ENCODE measurements around the gene DCDC2. TPM values are rescaled to one million over a fixed set of nuclear protein-coding genes. Genes with fewer than 3 reads are reported as not detected.
A peak's percentile ranks its signal among the peaks of the same experiment; 100 is the strongest.
"Not testable (repeated sequence)": the region's sequence is repeated elsewhere in the genome, so short reads cannot be mapped to it uniquely, and the experiment has no call there.

DCDC2 gene
- total RNA-seq, result 15.2 TPM

DNA sequence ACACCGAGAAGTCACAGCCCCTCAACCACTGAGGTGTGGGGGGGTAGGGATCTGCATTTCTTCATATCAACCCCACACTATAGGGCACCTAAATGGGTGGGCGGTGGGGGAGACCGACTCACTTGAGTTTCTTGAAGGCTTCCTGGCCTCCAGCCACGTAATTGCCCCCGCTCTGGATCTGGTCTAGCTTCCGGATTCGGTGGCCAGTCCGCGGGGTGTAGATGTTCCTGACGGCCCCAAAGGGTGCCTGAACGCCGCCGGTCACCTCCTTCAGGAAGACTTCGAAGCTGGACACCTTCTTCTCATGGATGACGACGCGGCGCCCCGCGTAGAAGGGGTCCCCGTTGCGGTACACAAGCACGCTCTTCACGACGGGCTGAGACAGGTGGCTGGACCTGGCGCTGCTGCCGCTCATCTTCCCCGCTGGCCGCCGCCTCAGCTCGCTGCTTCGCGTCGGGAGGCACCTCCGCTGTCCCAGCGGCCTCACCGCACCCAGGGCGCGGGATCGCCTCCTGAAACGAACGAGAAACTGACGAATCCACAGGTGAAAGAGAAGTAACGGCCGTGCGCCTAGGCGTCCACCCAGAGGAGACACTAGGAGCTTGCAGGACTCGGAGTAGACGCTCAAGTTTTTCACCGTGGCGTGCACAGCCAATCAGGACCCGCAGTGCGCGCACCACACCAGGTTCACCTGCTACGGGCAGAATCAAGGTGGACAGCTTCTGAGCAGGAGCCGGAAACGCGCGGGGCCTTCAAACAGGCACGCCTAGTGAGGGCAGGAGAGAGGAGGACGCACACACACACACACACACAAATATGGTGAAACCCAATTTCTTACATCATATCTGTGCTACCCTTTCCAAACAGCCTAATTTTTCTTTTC lies at the start of gene DCDC2:
DCDC2 (minus strand) TSS at position 724 of the 883 bp plus-strand sequence; CDS start at position 415, 309 bp downstream.
- peak; percentile 84 for DNase-seq (ENCODE audit: low spot score)

DNA sequence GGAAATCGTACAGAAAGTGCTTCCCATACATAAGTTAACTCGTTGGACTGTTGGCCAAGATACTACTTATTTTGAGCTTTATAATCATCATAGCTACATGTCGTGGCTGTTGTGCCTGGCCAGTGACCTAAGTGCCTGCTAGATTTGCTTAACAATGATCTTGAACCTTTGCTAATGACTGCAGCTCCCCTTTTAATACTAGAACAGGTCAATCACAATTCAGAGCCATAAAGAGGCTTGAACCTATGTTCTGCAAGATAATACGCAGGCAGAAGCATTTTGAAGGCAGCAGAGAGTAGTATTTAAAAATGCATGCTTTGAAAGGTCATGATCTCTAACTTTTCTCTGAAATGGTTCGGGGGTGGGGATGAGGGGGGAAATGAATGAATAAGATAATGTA lies 47.4 kb upstream of the DCDC2 start:
- DNase-seq (ENCODE audit: low spot score), result no peak

DNA sequence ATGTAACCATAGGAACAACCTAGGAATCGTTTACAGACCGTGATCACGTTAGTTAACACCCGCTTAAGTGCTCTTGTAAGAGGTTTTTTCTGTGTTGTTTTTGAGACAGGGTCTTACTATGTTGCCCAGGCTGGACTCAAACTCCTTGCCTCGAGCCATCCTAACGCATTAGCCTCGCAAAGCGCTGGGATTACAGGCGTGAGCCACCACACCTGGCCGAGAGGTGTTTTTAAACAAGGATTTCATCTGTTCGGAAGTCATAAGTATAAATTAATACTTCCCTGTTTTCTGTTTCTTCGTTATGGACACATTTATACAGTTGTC lies 45.6 kb upstream of the DCDC2 start:
- DNase-seq (ENCODE audit: low spot score), result no peak

DNA sequence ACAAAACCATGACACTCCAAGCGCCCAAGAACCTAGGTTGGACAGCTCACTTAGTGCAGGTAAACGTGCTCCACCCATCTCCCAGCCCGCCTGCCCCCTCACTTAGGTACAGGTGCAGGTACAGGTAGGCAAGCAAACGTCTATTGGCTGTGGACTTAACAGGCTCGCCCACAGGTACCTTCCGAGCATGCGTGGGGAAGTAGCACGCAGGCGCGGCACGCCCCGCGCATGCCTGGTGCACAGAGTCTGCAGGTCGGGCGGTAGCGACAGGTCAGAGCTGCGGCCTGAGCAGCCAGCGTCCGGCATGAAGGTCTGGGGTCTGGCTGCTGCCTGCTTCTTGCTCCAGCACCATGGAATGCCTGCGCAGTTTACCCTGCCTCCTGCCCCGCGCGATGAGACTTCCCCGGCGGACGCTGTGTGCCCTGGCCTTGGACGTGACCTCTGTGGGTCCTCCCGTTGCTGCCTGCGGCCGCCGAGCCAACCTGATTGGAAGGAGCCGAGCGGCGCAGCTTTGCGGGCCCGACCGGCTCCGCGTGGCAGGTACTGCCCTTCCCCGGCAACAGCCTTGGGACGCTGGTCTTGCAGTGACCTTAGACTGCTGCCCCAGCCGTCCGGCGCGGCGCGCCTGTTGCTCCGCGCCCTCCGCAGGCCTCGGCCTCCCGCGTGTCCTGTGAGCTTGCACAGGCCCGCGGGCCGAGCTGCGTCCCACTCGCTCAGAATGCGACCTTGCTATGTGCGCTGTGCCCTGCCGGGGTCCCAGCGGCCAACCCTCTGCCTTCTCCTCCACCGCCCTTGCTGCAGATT lies 45.0 kb upstream of the DCDC2 start, which contains the start of gene MRS2:
MRS2 (plus strand) TSS at position 240 of the 804 bp plus-strand sequence; CDS start at position 351, 111 bp downstream.
- DNase-seq (ENCODE audit: low spot score), result peak; percentile 88

DNA sequence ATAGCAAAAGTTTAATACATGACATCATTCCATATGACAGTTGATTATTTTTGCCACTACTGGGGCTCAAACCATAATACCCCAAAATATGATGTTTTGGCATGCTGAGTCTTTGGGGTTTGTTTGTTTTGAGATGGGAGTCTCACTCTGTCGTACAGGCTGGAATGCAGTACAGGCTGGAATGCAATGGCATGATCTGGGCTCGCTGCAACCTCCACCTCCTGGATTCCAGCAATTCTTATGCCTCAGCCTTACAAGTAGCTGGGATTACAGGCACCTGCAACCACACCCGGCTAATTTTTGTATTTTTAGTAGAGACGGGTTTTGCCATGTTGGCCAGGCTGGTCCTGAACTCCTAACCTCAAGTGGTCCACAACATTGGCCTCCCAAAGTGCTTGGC lies 43.6 kb upstream of the DCDC2 start:
- DNase-seq (ENCODE audit: low spot score), result no peak

DNA sequence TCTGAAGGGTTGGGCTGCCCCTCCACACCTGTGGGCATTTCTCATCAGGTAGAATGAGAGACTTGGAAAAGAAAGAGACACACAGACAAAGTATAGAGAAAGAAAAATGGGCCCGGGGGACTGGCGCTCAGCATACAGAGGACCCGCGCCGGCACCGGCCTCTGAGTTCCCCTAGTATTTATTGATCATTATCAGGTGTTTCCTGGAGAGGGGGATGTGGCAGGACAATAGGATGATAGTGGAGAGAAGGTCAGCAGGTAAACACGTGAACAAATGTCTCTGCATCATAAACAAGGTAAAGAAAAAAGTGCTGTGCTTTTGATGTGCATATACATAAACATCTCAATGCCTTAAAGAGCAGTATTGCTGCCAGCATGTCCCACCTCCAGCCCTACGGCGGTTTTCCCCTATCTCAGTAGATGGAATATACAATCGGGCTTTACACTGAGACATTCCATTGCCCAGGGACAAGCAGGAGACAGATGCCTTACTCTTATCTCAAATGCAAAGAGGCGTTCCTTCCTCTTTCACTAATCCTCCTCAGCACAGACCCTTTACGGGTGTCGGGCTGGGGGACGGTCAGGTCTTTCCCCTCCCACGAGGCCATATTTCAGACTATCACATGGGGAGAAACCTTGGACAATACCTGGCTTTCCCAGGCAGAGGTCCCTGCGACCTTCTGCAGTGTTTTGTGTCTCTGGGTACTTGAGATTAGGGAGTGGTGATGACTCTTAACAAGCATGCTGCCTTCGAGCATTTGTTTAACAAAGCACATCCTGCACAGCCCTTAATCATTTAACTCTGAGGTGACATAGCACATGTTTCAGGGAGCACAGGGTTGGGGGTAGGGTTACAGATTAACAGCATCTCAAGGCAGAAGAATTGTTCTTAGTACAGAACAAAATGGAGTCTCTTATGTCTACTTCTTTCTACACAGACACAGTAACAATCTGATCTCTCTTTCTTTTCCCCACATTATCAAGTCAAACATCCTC lies 42.5 kb upstream of the DCDC2 start:
- not testable (repeated sequence) for DNase-seq (ENCODE audit: low spot score)

DNA sequence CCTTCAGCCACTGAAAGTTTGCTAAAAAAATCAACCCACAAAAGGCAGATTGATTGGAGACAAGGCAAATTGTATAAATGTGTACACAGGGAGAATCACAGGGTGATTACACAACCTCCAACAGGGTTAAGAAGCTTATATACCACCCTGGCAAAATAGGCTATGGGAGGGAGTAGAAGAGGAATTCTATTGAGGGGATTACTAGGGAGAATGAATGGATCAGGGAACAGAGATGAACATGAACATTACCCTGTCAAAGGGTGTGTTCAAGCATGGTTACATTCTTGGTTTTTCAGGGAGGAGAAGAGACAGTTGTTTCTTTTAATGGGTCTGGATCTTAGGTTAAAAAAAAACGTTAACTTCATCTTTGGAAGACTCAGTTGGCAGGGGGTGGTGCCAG lies 39.8 kb upstream of the DCDC2 start:
- DNase-seq (ENCODE audit: low spot score), result no peak

DNA sequence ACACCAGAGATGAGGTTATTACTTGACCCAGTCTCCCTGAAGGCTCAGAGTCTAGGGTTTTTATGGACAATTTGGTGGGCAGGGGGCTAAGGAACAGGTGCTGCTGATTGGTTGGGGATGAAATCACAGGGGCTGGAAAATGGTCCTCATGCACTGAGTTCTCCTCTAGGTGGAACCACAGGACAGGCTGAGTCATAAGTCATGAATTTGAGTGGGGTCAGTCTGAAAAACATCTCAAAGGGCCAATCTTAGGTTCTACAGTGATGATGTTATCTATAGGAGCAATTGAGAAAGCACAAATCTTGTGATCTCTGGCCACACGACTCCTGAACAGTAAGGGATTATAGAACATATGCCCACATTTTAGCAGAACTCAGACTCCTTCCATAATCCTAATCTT lies 39.0 kb upstream of the DCDC2 start:
- DNase-seq (ENCODE audit: low spot score), result no peak

DNA sequence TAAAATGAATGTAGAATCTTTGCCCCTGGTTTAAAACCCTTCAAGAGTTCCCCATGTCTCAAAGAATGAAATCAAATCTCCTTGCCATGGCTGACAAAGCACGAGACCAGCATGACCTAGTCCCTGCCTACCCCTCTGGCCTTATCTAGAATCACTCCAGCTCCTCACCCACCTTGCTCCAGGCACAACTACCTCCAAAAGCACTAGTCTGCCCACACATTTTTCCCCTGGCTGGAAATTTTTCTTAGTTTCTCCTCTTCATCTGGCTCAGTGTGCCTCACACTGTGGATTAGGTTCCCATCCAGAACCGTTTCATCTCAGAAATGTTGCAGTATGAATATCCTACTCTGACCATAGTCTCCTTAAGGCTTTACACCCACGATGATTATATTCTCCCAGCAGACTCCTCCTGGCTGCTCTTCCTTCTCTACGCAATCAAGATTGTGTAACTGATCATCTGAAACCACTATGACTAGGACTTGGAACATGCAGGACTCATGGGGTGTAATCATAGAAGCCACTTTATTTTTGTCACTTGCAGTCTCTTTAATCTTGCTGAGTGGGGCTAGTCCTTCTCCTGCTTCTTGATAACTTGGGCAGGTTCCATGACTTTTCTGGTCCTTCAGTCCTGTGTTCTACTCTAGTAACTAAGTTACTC lies 37.0 kb upstream of the DCDC2 start:
- DNase-seq (ENCODE audit: low spot score), result no peak

DNA sequence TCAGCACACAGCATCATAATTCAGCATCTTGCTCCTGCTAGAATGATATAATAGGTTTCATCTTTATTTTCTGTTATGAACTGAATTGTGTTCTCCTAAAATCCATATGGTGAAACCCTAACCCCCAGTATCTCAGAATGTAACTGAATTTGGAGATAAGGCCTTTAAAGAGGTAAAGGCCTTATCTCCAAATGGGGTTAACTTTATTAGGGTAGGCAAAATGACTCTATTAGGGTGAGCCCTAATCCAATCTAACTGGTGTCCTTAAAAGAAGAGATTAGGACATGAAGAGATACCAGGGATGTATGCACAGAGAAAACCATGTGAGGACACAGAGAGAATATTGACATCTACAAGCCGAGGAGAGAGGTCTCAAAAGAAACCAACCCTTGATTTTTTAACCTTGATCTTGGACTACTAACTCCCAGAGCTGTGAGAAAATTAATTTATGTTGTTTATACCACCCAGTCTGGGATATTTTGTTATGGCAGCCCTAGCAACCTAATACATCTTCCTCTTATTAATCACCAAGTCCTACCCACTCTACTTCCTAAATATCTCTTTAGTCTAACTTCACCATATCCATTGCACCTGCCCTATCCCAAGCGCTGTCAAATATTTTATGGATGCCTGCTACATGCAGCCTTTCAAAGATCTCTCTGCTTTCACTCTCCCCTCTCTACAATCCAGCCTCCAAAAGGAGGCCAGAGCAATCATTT lies 36.4 kb upstream of the DCDC2 start:
- DNase-seq (ENCODE audit: low spot score), result no peak

DNA sequence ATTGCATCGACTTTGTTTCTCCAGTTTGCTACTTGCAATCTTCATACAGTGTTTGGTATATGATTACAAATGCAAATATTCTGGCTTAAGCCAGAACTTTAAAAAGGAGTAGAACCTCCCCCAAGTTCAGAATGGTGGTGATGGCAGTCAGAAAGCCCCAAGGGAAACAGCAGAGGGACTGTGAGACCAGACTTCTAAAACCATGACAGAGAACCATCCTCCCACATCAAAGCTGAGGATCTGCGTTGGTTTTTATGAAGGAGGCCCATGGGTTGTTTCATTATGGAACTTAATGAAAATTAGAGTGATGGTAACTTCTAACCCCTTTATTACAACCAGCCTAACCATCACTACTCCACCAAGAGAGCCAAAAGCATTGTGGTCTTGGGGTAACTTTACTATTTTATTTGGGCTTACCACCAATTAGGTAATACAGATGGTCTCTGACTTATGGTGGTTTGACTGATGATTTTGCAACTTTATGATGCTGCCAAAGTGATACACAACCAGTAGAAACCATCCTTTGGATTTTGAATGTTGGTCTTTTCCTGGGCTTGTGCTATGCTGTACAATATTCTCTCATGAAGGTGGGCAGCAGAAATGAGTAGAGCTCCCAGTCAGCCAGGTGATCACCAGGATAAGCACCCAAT lies 34.0 kb upstream of the DCDC2 start:
- no peak for DNase-seq (ENCODE audit: low spot score)

DNA sequence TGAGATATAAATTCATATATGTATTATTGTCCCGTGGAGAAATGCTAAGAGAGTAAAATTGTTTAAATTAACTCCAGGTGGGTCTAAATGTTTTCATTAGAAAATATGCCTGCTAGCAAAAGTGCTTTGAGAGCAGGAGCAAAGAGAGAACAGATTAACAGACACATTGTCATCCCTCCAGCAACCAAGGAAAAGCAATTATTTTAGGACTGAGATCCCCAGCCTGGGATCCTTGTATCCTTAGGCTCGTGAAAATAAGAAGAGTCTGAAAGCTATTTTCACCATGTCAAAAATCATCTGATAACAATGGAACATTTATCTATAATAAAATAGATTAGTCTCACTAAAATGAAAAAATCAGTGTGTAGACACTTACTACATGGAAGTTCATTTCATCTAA lies 33.3 kb upstream of the DCDC2 start:
- no peak for DNase-seq (ENCODE audit: low spot score)

DNA sequence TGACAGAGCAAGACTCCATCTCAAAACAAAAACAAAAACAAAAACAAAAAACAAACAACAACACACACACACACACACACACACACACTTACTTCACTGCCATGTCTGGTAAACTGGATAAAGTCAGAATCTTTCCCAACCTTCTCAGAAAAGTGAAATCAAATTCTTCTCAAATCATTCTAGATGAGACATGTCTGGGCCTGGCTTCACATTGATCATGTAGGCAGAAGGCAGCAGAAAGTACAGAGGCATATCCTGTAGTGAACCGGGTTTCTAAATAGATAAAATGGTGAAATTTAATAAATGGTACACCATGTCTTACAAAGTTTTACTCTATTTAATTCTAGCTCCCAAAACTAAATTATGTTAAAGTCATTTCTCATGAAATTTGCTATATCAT lies 30.0 kb upstream of the DCDC2 start:
- DNase-seq (ENCODE audit: low spot score), result no peak

DNA sequence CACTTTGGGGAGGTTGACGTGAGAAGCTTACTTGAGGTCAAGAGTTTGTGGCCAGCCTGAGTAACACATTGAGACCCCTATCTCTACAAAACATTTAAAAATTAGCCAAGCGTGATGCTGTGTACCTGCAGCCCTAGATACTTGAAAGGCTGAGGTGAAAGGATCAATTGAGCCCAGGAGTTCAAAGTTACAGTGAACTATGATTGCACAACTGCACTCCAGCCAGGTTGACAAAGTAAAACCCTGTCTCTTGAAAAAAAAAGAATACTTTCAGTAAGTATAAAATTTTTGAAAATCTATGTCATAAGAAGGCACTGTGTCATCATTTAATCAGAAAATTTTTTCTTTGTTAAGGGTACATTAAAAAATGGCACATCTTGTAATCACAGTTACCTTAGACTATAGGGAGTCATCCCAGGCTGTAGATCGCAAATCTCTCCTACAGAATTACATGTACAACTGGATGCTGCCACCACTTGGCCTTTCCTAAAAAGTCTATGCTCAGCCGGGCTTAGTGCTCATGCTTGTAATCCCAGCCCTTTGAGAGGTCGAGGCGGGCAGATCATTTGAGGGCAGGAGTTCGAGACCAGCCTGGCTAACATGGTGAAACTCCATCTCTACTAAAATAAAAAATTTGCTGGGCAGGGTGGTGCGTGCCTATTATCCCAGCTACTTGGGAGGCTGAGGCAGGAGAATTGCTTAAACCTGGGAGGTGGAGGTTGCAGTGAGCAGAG lies 27.8 kb upstream of the DCDC2 start:
- DNase-seq (ENCODE audit: low spot score), result no peak

DNA sequence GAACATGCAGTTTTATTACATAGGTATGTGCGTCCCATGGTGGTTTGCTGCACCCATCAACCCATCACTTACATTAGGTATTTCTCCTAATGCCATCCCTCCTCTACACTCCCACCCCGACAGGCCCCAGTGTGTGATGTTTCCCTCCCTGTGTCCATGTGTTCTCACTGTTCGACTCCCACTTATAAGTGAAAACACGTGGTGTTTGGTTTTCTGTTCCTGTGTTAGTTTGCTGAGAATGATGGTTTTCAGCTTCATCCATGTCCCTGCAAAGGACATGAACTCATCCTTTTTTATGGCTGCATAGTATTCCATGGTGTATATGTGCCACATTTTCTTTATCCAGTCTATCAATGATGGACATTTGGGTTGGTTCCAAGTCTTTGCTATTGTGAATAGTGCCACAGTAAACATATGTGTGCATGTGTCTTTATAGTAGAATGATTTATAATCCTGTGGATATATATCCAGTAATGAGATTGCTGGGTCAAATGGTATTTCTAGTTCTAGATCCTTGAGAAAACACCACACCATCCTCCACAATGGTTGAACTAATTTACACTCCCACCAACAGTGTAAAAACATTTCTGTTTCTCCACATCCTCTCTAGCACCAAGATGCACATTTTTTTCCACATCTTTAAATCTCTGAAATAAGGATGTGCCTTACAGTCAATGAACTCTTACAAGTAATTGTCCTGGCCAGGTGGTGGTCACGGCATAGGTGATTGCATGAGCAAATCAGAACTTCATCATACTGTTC lies 26.7 kb upstream of the DCDC2 start:
- not testable (repeated sequence) for DNase-seq (ENCODE audit: low spot score)

DNA sequence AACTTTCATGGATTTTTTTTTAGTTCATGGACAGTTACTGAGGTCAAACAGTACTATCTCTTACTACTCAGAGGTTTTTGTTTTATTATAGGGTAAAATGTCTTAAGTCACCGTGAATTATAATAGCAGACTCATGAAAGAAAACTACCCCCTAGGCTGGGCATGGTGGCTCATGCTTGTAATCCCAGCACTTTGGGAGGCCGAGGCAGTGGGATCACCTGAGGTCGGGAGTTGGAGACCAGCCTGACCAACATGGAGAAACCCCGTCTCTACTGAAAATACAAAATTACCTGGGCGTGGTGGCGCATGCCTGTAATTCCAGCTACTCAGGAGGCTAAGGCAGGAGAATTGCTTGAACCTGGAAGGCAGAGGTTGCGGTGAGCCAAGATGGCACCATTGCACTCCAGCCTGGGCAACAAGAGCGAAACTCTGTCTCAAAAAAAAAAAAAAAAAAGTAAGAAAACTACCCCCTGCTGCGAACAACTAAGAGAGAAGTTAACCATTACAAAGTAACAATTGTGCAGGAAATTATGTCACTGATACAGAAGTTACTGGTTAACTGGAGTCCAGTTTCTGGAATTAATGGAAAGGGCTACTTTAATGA lies 25.1 kb upstream of the DCDC2 start:
- not testable (repeated sequence) for DNase-seq (ENCODE audit: low spot score)

DNA sequence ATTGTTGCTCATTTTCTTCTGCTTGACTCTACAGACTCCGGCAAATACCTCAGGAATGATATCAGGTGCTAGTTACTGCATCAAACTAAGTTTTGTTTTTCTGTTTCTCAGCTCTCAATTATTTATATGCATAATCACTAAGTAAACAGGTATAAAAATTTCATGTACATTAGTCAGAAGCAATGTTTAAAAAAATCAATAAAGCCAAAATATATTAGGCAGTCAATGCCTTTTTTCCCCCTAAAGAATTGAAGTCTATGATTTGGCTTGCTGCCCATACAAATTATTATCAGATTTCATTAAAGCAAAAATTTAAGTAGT lies 24.3 kb upstream of the DCDC2 start:
- no peak for DNase-seq (ENCODE audit: low spot score)
